ENCODE measurements around the gene ATP5F1D. TPM values are rescaled to one million over a fixed set of nuclear protein-coding genes. Genes with fewer than 3 reads are reported as not detected.
A peak's percentile ranks its signal among the peaks of the same experiment; 100 is the strongest.

The ATP5F1D gene
- total and polyA plus RNA-seq, 2 of the 13 experiments (the other 11 are each of a cell fraction or from before 2014, with no cell fraction given): 39.4 to 78.7 TPM

DNA sequence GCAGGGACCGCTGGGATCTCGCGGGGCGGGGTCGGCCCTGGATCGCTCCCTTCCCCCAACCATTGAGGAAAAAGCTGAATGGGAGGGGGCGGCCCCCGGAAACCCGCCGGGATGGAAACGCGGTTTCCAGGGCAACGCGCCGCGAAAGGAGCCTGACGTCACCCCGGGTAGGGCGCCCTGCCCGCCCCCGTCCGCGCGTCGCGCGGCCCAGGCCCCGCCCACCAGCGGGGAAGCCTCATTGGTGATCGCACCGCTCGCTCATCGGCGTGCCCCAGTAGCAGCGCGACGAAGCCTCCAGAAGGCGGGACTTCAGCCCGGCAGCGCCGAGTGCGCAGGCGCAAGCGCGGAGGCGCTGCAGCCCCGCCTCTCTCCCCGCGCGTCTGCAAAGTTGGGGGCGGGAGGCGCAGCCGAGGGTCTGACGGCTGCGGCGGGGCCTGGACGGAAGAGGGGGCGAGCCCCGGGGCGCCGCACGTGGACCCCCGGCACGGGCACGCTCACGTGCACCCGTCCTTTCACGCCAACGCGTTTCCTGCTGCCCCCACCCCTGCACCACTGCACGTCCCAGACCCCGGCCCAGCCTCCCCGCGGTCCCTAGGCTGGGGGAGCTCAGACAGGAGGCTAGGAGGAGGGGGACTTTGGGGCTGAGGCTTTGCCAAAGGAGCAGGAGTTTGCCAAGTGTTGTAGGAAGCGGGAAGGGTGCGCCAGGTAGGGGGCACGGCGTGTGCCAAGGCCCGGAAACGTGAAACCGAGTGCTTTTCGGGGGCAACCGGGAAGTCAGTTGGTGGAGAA lies 19.4 kb downstream of the ATP5F1D start (continued):
- TF ChIP-seq KDM3A (CRISPR knock-in tag; IDR thresholded peaks at IDR 0.05; ENCODE audit: low read depth) (0 out of 2 replicates have a peak, but pooled peaks have one; percentile 23), GATA4 (IDR thresholded peaks at IDR 0.05; ENCODE audit: borderline replicate concordance, low read depth) (no peak), ZNF501 (CRISPR knock-in tag; IDR thresholded peaks at IDR 0.05) (no peak; the same call in 1 of the 2 replicates), ZNF674 (CRISPR knock-in tag; IDR thresholded peaks at IDR 0.05; ENCODE audit: low read depth) (no peak), BHLHE40 (IDR thresholded peaks at IDR 0.05; ENCODE audit: low read length) (peak; percentile 82), CAMTA2 (CRISPR knock-in tag; IDR thresholded peaks at IDR 0.05; ENCODE audit: borderline replicate concordance) (no peak), ZFP36 (IDR thresholded peaks at IDR 0.05; ENCODE audit: borderline replicate concordance, low read depth, low read length, partially characterized antibody) (no peak), ETV6 (CRISPR knock-in tag; conservative IDR thresholded peaks at IDR 0.05) (no peak), ZNF432 (CRISPR knock-in tag; IDR thresholded peaks at IDR 0.05; ENCODE audit: borderline replicate concordance) (no peak), ZNF782 (CRISPR knock-in tag; IDR thresholded peaks at IDR 0.05; ENCODE audit: borderline replicate concordance) (0 out of 2 replicates have a peak, but pooled peaks have one; percentile 77), GABPA (IDR thresholded peaks at IDR 0.05; ENCODE audit: low read depth, low read length) (no peak), GABPA (CRISPR knock-in tag; IDR thresholded peaks at IDR 0.05; ENCODE audit: low read depth) (peak; percentile 74), HOXD1 (CRISPR knock-in tag; IDR thresholded peaks at IDR 0.05) (no peak), MAFK (conservative IDR thresholded peaks at IDR 0.05 in 1 of 2, IDR thresholded peaks at IDR 0.05 in 1 of 2; ENCODE audit: low read length in 2 of 2) (no peak)
- TF ChIP-seq, protein P1, sequence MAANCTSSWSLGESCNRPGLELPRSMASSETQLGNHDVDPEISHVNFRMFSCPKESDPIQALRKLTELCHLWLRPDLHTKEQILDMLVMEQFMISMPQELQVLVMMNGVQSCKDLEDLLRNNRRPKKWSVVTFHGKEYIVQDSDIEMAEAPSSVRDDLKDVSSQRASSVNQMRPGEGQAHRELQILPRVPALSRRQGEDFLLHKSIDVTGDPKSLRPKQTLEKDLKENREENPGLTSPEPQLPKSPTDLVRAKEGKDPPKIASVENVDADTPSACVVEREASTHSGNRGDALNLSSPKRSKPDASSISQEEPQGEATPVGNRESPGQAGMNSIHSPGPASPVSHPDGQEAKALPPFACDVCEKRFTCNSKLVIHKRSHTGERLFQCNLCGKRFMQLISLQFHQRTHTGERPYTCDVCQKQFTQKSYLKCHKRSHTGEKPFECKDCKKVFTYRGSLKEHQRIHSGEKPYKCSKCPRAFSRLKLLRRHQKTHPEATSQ (CRISPR knock-in tag; IDR thresholded peaks at IDR 0.05; ENCODE audit: borderline replicate concordance): no peak
- TF ChIP-seq, protein P2, sequence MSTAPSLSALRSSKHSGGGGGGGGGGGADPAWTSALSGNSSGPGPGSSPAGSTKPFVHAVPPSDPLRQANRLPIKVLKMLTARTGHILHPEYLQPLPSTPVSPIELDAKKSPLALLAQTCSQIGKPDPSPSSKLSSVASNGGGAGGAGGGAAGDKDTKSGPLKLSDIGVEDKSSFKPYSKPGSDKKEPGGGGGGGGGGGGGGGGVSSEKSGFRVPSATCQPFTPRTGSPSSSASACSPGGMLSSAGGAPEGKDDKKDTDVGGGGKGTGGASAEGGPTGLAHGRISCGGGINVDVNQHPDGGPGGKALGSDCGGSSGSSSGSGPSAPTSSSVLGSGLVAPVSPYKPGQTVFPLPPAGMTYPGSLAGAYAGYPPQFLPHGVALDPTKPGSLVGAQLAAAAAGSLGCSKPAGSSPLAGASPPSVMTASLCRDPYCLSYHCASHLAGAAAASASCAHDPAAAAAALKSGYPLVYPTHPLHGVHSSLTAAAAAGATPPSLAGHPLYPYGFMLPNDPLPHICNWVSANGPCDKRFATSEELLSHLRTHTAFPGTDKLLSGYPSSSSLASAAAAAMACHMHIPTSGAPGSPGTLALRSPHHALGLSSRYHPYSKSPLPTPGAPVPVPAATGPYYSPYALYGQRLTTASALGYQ (CRISPR knock-in tag; IDR thresholded peaks at IDR 0.05): no peak
- TF ChIP-seq, protein P3, sequence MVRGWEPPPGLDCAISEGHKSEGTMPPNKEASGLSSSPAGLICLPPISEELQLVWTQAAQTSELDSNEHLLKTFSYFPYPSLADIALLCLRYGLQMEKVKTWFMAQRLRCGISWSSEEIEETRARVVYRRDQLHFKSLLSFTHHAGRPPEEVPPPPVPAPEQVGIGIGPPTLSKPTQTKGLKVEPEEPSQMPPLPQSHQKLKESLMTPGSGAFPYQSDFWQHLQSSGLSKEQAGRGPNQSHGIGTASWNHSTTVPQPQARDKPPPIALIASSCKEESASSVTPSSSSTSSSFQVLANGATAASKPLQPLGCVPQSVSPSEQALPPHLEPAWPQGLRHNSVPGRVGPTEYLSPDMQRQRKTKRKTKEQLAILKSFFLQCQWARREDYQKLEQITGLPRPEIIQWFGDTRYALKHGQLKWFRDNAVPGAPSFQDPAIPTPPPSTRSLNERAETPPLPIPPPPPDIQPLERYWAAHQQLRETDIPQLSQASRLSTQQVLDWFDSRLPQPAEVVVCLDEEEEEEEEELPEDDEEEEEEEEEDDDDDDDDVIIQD (CRISPR knock-in tag; IDR thresholded peaks at IDR 0.05; ENCODE audit: low read depth): no peak
- TF ChIP-seq, protein P4, sequence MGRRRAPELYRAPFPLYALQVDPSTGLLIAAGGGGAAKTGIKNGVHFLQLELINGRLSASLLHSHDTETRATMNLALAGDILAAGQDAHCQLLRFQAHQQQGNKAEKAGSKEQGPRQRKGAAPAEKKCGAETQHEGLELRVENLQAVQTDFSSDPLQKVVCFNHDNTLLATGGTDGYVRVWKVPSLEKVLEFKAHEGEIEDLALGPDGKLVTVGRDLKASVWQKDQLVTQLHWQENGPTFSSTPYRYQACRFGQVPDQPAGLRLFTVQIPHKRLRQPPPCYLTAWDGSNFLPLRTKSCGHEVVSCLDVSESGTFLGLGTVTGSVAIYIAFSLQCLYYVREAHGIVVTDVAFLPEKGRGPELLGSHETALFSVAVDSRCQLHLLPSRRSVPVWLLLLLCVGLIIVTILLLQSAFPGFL (CRISPR knock-in tag; IDR thresholded peaks at IDR 0.05): no peak
- TF ChIP-seq, protein P5, sequence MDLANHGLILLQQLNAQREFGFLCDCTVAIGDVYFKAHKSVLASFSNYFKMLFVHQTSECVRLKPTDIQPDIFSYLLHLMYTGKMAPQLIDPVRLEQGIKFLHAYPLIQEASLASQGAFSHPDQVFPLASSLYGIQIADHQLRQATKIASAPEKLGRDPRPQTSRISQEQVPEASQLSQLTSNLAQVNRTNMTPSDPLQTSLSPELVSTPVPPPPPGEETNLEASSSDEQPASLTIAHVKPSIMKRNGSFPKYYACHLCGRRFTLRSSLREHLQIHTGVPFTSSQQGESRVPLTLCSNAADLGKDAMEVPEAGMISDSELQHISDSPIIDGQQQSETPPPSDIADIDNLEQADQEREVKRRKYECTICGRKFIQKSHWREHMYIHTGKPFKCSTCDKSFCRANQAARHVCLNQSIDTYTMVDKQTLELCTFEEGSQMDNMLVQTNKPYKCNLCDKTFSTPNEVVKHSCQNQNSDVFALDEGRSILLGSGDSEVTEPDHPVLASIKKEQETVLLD (CRISPR knock-in tag; IDR thresholded peaks at IDR 0.05; ENCODE audit: low read depth): no peak
- TF ChIP-seq, protein P6, sequence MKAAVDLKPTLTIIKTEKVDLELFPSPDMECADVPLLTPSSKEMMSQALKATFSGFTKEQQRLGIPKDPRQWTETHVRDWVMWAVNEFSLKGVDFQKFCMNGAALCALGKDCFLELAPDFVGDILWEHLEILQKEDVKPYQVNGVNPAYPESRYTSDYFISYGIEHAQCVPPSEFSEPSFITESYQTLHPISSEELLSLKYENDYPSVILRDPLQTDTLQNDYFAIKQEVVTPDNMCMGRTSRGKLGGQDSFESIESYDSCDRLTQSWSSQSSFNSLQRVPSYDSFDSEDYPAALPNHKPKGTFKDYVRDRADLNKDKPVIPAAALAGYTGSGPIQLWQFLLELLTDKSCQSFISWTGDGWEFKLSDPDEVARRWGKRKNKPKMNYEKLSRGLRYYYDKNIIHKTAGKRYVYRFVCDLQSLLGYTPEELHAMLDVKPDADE (CRISPR knock-in tag; IDR thresholded peaks at IDR 0.05): no peak

Measured in HepG2 (cell line).